Smooth muscle cell of the brain vasculature (primary cell): ENCODE measurements around the gene ANO7.
"Not testable (repeated sequence)": the region's sequence is repeated elsewhere in the genome, so short reads cannot be mapped to it uniquely, and the experiment has no call there.

Source experiments
- DNase-seq: peaks from one replicate; pipeline ENCODE4 v3.0.0-alpha.2; 2012; ENCODE audit warnings: low read depth, low spot score

Gene ANO7

DNA sequence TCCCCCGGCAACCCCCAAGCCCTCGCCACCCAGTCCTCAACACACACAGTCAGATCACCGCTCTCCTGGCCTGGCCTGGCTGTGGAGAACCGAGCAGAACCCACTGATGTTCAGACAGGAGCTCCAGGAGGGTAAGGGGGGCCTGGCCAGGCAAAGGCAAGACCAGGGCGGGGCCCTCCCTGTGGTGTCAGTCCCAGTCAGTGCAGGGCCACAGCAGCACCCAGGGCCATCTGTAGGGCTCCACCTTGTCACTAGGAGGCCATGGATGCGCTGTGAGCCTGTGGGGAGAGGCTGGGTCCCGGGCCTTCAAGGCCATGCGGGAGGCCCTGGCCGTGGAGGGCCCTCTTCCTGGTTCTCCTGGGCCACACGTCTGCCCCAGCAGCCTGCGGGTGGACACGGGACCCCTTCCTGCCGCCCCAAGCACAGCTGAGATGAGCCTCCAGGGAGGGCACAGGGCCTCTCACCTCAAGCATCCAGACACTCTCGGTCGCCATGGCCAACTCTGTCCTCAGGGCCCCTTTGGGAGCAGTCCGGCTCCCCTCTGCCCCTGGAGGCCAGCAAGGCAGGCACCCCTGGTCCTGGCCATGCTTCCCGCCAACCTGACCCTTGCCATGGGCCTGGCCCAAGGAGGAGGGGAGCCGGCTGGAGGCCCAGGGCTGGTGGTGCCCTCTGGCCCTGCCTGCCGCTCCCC, 2.0 kb downstream of the ANO7 start:
- no peak for DNase-seq

DNA sequence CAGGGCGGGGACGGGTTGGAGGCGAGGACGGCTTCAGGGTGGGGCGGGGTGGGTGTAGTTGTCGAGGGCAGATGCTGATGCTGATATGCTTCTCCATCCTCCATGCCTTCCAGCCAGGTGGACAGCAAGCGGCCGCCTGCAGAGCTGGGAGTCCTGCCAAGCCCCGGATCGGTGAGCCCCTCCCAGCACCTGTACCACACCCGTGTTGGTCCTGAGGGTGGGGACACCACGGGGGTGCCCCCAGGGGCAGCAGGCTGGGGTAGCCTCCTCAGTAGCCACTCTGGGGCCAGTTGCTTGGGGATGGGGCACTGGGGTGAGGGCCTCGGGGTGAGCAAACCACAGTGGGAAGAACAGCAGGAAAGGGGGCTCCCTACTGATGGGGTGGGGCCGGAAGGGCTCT, 2.6 kb downstream of the ANO7 start:
- no peak for DNase-seq

DNA sequence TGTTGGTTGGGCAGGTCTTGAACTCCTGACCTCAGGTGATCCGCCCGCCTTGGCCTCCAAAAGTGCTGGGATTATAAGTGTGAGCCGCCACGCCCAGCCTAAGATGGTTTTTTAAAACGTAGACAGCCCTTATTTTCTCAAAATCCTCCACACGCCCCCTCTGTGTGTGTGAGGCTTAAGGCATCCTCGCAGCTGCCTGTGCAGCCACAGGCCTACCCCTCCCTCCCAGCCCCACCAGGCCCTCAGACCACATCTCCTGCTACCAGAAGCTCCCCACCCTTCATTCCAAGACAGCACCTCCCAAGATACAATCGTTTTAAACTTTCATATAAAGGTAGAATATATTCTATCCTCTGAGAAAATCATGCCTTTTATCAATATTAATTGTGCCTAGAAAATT, 4.8 kb downstream of the ANO7 start:
- DNase-seq, result no peak

DNA sequence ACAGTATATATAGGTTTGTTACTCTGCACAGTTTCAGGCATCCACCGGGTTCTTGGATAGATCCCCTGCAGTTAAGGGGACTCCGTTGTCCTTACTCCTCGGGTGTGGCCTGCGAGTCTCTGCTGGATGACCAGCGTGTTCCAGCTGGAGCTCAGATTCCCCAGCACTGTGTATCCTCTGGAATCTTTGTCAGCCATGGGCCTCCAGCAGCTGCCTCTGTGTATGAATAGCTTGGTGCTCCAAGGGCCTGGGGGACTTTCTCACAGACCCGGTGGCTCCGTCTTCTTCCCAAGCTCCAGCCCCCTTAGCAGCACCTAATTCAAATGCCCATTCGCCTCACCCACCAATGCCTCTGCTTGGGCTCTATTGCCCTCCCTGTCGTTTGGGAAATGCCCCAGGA, 6.3 kb downstream of the ANO7 start:
- DNase-seq, result no peak

DNA sequence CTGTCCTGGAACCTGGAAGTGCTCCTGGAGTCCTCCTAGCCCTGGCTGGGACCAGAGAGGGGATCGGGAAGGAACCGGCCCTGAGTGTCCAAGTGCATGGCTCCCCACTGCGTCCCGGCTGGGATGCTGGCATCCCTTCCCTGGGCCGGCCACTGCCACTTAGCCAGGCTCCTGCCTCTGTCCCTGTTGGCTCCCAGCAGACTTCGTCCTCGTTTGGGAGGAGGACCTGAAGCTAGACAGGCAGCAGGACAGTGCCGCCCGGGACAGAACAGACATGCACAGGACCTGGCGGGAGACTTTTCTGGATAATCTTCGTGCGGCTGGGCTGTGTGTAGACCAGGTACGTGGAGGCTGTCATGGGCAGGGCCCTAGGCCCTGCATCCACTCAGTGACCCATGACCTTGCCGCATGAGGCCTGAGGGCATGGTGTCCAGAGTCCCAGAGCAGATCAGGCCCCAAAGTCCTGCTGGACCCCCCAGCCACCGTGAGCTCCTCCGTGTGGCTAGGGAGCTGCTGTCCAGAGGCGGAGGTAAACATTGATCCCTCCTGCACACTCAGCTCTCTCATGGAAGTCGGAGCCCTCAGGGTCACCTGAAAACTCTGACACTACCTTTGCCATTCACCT, 7.1 kb downstream of the ANO7 start:
- no peak for DNase-seq

DNA sequence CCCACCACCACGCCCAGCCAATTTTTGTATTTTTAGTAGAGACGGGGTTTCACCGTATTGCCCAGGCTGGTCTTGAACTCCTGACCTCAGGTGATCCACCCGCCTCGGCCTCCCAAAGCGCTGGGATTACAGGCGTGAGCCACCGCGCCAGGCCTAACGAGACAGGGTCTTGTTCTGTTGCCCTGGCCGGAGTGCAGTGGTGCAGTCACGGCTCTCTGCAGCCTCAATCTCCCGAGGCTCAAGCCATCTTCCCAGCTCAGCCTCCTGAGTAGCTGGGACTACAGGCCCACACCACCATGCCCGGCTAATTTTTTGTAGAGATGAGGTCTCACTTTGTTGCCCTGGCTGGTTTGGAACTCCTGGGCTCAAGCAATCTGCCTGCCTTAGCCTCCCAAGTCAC, 8.8 kb downstream of the ANO7 start:
- not testable (repeated sequence) for DNase-seq

DNA sequence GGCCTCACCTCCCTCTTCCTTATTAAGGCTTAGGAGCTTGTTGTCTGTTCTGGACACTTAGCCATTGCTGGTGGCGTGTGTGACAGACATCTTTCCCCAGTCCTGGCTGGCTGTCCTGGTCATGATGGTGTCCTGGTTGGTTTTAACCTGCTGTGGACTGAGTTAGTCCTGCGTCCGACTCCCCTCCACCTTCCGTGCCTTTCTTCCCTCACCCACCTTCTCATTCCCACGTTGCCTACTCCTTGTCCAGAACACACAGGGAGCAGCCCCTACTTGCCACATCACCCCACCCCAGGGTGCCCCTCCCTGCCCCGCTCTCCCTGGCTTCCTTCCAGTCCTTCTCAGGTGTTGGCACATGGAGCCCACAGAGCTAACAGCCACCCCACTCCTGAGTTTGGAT, 9.5 kb downstream of the ANO7 start:
- no peak for DNase-seq

DNA sequence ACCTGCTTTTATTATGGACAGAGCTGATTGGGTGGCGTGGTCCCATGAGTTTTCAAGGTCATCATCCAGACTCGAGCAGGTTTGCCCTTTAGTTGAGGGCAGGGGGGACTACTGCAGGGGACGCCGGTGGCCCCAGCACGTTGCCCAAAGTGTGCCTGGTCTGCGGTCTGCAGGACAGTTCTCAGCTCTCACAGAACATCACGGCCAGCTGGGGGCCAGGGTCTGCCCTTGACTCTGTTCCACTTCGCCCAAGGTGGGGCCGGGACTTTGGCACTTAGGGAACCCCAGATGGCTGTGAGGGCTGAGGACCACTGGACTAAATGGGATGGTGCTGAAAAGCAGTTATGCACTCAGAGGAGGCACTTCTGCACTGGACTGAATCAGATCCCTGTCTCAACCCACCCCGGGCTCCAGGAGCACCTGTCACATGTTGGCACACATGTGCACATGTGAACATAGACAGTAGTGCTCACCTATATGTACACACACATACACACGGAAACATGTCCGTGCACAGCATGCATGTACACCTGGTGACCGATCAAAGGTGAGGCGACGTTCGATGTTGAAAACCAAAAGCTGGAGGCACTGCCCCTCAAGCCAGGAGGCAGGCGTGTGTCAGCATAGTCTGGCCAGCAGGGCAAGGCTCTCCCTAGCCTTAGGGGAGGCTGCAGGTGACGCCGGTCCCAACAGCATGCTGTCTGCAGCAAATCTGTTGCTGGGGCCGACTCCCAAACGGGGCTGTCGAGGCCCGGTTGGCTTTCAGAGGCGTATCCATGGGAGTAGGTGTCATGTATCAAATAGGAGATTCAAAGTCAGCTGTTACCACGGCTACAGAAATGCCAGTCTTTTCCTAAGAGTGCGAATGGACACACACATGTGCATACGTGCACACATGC, 10.2 kb downstream of the ANO7 start:
- no peak for DNase-seq

DNA sequence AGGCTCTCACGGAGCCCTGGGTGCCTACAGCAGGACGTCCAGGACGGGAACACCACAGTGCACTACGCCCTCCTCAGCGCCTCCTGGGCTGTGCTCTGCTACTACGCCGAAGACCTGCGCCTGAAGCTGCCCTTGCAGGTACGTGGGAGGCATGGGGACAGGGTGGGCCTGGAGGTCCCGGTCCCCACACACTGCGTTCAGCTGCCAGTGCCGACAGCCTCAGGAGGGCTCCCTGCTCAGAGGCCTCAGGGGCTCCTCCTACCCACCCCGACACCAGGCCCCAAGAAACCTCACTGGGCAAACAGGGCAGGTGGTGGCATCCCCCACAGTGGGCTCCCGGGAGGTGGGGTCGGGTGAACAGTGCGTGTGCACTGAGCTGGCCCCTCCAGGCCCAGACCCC, 10.8 kb downstream of the ANO7 start:
- DNase-seq, result no peak

DNA sequence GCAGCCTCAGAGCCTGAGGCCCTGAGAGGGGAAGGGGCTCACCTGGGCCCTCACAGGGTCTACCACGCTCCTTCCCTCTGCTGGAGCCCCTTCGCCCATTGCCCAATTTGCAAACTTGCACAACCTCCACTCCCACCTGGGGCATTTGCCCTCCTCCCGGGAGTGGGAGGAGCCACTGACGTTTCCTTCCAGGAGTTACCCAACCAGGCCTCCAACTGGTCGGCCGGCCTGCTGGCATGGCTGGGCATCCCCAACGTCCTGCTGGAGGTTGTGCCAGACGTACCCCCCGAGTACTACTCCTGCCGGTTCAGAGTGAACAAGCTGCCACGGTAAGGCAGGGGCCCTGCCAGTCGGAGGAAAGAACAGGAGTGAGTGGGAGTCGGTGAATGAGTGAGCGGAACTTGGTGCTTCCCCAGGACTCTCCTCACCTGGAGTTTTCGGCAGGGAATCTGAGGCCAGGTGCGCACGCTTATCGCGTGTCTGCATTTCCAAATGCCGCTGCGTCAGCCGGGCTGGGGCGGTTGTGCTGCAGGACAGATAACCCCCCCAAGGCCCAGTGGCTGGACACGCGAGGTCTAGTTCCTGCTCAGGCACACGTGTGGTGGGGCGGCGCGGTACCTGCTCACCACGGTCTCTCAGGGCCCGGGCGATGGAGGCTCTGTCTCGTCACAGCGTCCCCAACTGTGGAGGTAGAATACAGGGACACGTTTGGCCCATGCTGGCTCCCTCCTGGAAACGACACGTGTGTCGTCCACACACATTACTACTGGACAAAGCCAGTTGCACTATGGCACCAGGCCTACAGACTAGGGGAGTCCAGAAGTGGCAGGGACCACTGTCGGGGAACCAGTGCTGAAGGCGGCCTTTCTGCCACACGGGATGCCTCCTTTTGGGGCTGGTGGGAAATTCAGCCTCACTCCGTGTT, 11.7 kb downstream of the ANO7 start:
- no peak for DNase-seq

DNA sequence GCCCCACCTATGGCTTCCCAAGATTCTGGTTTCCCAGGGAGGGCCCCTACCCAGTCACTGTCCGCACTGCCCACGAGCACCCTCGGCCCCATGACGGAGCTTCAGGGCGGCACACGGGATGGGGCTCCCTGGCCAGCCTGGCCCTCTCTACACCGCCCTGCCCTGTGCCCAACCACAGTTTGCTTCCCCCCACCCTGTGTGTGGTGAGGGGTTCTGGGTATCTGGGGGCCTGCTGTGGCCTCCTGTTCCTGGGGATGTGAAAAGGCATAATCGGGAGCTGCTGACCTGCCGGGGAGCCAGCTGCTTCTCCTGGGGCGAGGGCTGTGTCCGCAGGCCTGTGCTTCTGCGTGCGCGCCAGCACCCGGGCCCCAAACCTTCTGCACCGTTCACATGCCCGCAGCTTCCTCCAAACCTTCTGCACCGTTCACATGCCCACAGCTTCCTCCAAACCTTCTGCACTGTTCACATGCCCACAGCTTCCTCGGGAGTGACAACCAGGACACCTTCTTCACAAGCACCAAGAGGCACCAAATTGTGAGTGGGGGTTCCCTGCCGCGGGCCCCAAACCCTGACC, 12.4 kb downstream of the ANO7 start:
- no peak for DNase-seq

DNA sequence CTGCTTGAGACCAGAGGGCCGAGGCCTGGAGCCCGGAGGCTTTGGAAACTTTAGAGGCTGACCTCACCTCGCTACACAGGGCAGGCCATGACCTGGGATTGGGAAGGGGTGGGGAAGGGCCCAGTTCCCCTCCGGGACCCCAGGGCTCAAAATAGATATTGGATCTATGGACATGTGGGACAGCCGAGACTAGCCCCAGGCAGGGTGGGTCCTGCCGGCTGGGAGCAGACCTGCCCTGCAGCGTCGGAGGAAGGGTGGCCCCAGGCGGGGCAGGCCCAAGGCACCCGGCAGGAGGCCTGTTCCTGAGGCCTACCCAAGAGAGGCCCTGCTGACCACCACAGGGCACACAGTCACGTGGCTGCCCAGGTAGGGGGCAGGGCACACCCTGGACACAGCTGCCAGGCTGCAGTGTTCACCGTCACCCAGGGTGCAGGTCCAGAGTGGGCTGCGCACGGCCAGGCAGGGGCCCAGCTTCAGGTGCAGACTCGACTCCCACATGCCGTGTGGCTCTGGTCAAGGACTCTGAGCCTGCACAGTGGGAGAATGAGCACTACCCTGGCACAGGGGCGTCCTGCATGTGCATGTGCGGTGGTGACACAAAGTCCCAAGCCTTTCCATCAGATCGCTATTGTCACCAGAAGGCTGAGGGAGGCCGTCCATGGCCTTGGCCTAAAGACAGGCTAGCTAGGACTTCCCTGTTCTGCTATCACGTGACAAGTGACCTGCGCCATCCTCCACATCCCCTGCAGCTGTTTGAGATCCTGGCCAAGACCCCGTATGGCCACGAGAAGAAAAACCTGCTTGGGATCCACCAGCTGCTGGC, 13.2 kb downstream of the ANO7 start:
- no peak for DNase-seq

DNA sequence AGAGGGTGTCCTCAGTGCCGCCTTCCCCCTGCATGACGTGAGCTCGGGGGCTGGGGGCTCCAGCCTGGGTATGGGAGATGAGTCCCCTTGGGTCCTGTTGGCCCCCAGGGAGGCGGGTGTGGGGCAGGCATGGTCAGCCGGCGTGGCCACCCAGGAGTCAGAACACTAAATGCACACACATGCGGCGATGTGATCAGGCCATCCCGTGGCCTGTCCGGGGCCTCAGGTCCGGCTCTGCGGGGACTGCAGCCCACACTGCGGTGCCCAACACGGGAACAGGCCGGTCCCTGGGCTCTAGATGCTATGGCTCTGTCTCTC, 13.8 kb downstream of the ANO7 start:
- DNase-seq, result no peak

DNA sequence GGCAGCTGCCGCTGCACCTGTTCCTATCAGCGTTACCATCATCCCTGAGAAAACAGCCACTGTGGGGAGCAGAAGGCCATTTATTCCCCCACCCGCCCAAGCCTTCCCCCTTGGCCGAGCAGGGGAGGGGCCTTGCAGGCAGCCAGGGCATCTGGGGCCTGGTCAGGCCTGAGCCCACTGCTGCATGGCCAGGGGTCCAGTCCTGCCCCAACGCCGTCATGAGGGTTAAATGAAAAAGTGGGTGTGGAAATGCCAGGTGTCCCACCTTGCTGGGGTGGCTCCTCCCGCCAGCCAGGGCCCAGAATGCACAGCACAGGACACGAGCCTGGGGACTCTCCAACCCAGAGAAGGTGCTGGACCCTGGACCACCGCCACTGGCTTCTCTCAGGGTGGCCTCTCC, 14.2 kb downstream of the ANO7 start:
- no peak for DNase-seq

DNA sequence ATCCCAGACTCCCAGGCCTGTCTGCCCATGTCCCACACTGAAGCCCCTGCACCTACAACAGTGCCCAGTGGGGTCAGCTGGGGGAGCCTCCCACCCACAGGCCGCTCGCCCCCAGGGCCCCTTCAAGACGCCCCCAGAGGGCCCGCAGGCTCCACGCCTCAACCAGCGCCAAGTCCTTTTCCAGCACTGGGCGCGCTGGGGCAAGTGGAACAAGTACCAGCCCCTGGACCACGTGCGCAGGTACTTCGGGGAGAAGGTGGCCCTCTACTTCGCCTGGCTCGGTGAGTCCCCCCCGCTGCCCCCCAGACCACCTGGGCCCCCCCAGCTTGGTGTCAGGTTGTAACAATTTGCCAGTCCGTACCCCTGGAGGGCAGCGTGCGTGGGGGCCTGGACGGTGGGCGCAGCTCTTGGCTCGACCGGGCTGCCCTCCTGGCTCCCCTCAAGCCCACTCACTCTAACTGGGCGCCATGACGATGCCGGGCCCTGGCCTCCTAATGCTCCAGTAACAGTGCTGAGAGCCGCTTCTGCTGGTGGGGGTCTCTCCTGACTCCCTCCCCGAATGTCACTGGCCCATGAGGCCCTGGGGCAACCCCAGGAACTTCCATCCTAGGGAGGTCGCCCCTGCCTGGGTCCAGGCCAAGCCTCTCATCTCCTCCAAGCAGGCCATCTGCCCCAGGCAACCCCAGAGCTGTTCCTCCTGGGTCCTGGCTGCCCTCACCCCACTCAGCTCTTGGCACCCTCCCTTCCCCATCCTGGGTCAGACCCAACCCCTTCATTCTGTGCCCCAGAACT, 14.9 kb downstream of the ANO7 start:
- no peak for DNase-seq

DNA sequence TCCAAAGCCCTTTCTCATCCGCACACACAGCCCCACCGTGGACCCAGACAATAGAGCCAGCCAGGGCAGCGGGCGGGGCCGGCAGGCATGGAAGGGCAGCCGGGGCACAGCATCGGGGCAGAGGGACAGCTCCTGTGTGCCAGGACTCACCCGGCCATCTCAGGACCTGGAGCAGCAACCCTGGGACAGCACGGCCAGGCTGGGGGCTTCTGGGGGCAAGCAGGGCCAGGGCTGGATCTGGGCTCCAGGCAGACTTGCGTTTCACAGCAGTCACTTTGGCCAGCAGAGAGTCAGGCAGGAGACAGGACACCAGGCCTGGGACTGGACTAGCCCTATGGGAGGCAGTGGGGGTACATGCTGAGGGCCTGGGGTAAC, 15.5 kb downstream of the ANO7 start:
- DNase-seq, result no peak

DNA sequence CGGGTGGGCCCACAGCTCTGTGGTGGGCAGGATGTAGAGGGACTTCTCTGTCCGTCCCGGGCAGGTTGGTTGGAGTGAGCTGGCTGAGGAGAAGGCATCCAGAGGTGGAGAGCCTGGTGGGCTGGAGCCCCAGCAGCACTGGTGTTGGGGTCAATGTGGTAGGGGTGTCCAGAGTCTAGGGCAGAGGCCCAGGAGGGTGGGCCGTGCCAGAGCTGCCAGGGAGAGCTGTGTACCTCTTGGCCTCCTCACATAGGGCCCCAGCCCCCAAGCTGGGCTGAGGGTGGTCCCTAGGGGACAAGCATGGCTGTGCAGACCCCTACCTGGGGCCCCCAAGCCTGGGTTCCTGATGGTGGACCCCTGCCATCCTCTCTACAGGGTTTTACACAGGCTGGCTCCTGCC, 16.0 kb downstream of the ANO7 start:
- DNase-seq, result no peak

DNA sequence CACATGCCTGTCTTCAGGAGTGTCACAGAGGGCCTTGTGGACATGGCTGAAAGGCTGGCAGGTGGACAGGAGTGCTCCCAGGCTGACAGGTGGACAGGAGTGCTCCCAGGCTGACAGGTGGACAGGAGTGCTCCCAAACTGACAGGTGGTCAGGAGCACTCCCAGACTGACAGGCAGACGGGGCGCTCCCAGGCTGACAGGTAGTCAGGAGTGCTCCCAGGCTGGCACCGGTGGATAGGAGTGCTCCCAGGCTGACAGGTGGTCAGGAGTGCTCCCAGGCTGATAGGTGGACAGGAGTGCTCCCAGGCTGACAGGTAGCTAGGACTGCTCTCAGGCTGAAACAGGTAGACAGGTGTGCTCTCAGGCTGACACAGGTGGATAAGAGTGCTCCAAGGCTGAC, 16.6 kb downstream of the ANO7 start:
- DNase-seq, result no peak

DNA sequence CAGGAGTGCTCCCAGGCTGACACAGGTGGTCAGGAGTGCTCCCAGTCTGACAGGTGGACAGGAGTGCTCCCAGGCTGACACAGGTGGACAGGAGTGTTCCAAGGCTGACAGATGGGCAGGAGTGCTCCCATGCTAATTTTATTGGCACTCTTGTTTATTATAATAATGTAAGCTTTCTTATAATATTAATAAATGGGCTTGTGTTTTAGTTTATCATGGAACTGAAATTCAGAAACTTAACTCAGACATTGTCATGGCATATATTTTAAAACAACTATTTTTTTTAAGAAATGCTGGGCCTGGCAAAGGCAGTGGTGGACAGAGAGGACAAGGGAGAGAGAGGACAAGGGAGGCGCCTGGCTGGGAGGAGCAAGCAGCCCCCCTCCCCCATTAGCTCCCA, 18.7 kb downstream of the ANO7 start:
- no peak for DNase-seq

DNA sequence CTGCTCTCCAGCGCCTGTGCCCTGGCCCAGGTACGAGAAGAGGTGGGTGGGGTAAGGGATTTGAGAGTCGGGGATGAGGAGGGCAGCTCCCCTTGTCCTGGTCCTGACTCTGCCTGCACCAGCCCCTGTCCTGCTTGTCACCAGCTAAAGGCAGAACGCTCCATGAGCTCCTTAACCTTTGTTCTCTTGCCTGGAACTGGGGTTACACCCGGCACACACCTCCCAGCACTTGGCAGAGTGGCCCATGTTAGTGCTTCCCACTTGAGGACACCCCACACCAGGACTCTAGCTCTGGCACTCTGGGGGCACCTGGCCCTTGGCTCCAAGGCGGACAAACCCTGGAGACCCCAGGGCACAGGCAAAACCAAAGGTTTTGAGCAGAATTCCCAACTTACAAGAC, 19.2 kb downstream of the ANO7 start:
- DNase-seq, result no peak
